GM12801 (cell line): Measurements from ENCODE around the gene DEXI.

Source experiments
- CTCF ChIP-seq: IDR thresholded peaks from one replicate; pipeline ENCODE4 v1.5.1; 2011; ENCODE audit warnings: control low read depth; ENCODE audit not compliant: insufficient read length; ENCODE audit errors: extremely low read depth

The DEXI gene

GRCh38 chr16:10906482-10906881, 35.8 kb downstream of the DEXI start:
- no peak for TF ChIP-seq CTCF

GRCh38 chr16:10902999-10903398, 39.3 kb downstream of the DEXI start:
- TF ChIP-seq CTCF: no peak

GRCh38 chr16:10897134-10897533, 45.1 kb downstream of the DEXI start:
- TF ChIP-seq CTCF: no peak

GRCh38 chr16:10896723-10897122, 45.5 kb downstream of the DEXI start:
- no peak for TF ChIP-seq CTCF

- no peak for TF ChIP-seq CTCF
Observed at GRCh38 chr16:10896165-10896564, 46.1 kb downstream of the DEXI start.

GRCh38 chr16:10895053-10895946, 47.0 kb downstream of the DEXI start:
- TF ChIP-seq CTCF: no peak

GRCh38 chr16:10892782-10893318, 49.4 kb downstream of the DEXI start:
- no peak for TF ChIP-seq CTCF
